GM12891 (cell line): ENCODE data around the gene TTC28.

Experiments
- POLR2A ChIP-seq: IDR thresholded peaks from 2 replicates; pipeline ENCODE4 v1.6.1; 2011; ENCODE audit warnings: low read depth, low read length, control low read depth
- POLR2AphosphoS5 ChIP-seq: IDR thresholded peaks from 2 replicates; pipeline ENCODE4 v1.6.1; 2011; ENCODE audit warnings: low read depth, low read length, control low read depth

- TF ChIP-seq POLR2A (no peak), POLR2AphosphoS5 (no peak)
These were observed 745.6 kb downstream of the TTC28 start for GRCh38 chr22:27934069-27934468.
